ENCODE results near the gene CPEB1.

Gene CPEB1

GRCh38 chr15:82663186-82663600 lies 16.0 kb upstream of the CPEB1 start:
- ChIA-PET CTCF (no interaction called here), POLR2A (no interaction called here)
- no peak overlapping the region for H3K4me3 ChIP-seq (ENCODE audit: low read depth, low read length)
- no peak for TF ChIP-seq CTCF (IDR thresholded peaks at IDR 0.05; ENCODE audit: insufficient read depth, low read length, missing control alignments)
- no peak for DNase-seq (ENCODE audit: low read depth, low spot score)

GRCh38 chr15:82662641-82663040 lies 15.5 kb upstream of the CPEB1 start:
- CTCF ChIA-PET: no interaction called here
- no peak for TF ChIP-seq CTCF (IDR thresholded peaks at IDR 0.05; ENCODE audit: insufficient read depth, low read length, missing control alignments)
- no peak for DNase-seq (ENCODE audit: low read depth, low spot score)
- POLR2A ChIA-PET: no interaction called here
- no peak overlapping the region for H3K4me3 ChIP-seq (ENCODE audit: low read depth, low read length)

- TF ChIP-seq CTCF (IDR thresholded peaks at IDR 0.05; ENCODE audit: insufficient read depth, low read length, missing control alignments): no peak
Measured at GRCh38 chr15:82660378-82660777, 13.2 kb upstream of the CPEB1 start.

GRCh38 chr15:82656641-82657266 lies 9.6 kb upstream of the CPEB1 start:
- ChIA-PET CTCF (no interaction called here), POLR2A (no interaction called here)
- H3K4me3 ChIP-seq (ENCODE audit: low read depth, low read length): no peak overlapping the region
- no peak for TF ChIP-seq CTCF (IDR thresholded peaks at IDR 0.05; ENCODE audit: insufficient read depth, low read length, missing control alignments)
- no peak for DNase-seq (ENCODE audit: low read depth, low spot score)

More at GRCh38 chr15:82660378-82660777, 13.2 kb upstream of the CPEB1 start:
- H3K4me3 ChIP-seq (ENCODE audit: low read depth, low read length): no peak overlapping the region
- POLR2A ChIA-PET: no interaction called here
- no peak for DNase-seq (ENCODE audit: low read depth, low spot score)
- CTCF ChIA-PET: no interaction called here

GRCh38 chr15:82655606-82656005 lies 8.4 kb upstream of the CPEB1 start:
- POLR2A ChIA-PET: no interaction called here
- TF ChIP-seq CTCF (IDR thresholded peaks at IDR 0.05; ENCODE audit: insufficient read depth, low read length, missing control alignments): no peak
- CTCF ChIA-PET: no interaction called here
- H3K4me3 ChIP-seq (ENCODE audit: low read depth, low read length): no peak overlapping the region
- no peak for DNase-seq (ENCODE audit: low read depth, low spot score)

GRCh38 chr15:82653483-82654168 lies 6.5 kb upstream of the CPEB1 start:
- no peak for TF ChIP-seq CTCF (IDR thresholded peaks at IDR 0.05; ENCODE audit: insufficient read depth, low read length, missing control alignments)
- CTCF ChIA-PET: no interaction called here
- POLR2A ChIA-PET: no interaction called here

More at GRCh38 chr15:82653483-82654168, 6.5 kb upstream of the CPEB1 start:
- H3K4me3 ChIP-seq (ENCODE audit: low read depth, low read length): no peak overlapping the region
- DNase-seq (ENCODE audit: low read depth, low spot score): no peak
